Activated naive CD8-positive, alpha-beta T cell treated with anti-CD3 and anti-CD28 coated beads, Interleukin-2, amount 50 U/mL, for 16 hours (primary cell): Measurements from ENCODE around the gene INO80.
"Not testable (repeated sequence)": the region's sequence is repeated elsewhere in the genome, so short reads cannot be mapped to it uniquely, and the experiment has no call there.

Source experiments
- DNase-seq: peaks from one replicate; pipeline ENCODE4 v3.0.0-alpha.2; 2020; ENCODE audit warnings: low read depth, low spot score

INO80 gene

GRCh38 chr15:41116116-41116961 lies at the start of gene INO80:
Gene INO80, minus strand, starts transcription at chr15:41116280. Its CDS starts 19,970 bp downstream, at chr15:41096310.
- DNase-seq: peak; percentile 88

GRCh38 chr15:41161736-41162135 lies 45.7 kb upstream of the INO80 start:
- DNase-seq: no peak

- DNase-seq: no peak
Measured at GRCh38 chr15:41161336-41161735, 45.3 kb upstream of the INO80 start.

- DNase-seq: no peak
Measured at GRCh38 chr15:41160639-41161315, 44.7 kb upstream of the INO80 start.

GRCh38 chr15:41154412-41154811 lies 38.3 kb upstream of the INO80 start:
- DNase-seq: no peak

- no peak for DNase-seq
Measured at GRCh38 chr15:41153733-41154132, 37.7 kb upstream of the INO80 start.

- DNase-seq: no peak
Measured at GRCh38 chr15:41151451-41152005, 35.4 kb upstream of the INO80 start.

GRCh38 chr15:41150279-41150678 lies 34.2 kb upstream of the INO80 start:
- no peak for DNase-seq

- DNase-seq: no peak
Measured at GRCh38 chr15:41148065-41148464, 32.0 kb upstream of the INO80 start.

- DNase-seq: no peak
Measured at GRCh38 chr15:41139619-41140018, 23.5 kb upstream of the INO80 start.

- not testable (repeated sequence) for DNase-seq
Measured at GRCh38 chr15:41139112-41139511, 23.0 kb upstream of the INO80 start.

- DNase-seq: not testable (repeated sequence)
Measured at GRCh38 chr15:41135580-41135979, 19.5 kb upstream of the INO80 start.

GRCh38 chr15:41133454-41133853 lies 17.4 kb upstream of the INO80 start:
- no peak for DNase-seq

- DNase-seq: not testable (repeated sequence)
Measured at GRCh38 chr15:41132094-41132493, 16.0 kb upstream of the INO80 start.

GRCh38 chr15:41128174-41128902 lies 12.3 kb upstream of the INO80 start:
- DNase-seq: no peak

GRCh38 chr15:41125931-41126642 lies 10.0 kb upstream of the INO80 start:
- DNase-seq: no peak

GRCh38 chr15:41125063-41125669 lies 9.1 kb upstream of the INO80 start:
- DNase-seq: no peak

GRCh38 chr15:41124058-41124457 lies 8.0 kb upstream of the INO80 start:
- DNase-seq: no peak

- no peak for DNase-seq
Measured at GRCh38 chr15:41122849-41123248, 6.8 kb upstream of the INO80 start.

GRCh38 chr15:41121951-41122350 lies 5.9 kb upstream of the INO80 start:
- no peak for DNase-seq

GRCh38 chr15:41116962-41117252 lies 827 bp upstream of the INO80 start:
- DNase-seq: no peak
